KMS-11 (cell line): Measurements from ENCODE around the gene SLC7A14.

Experiments
- H2AFZ ChIP-seq: fragments of 200-600 bp; sonication (generic); 2 replicates; pipeline ENCODE4 v1.6.1; 2016; ENCODE audit warnings: antibody characterized with exemption, mixed run types, low read depth
- H3K27ac ChIP-seq: fragments of 200-600 bp; sonication (generic); 2 replicates; pipeline ENCODE4 v1.6.1; 2016; ENCODE audit warnings: mild to moderate bottlenecking, mixed run types
- H3K27me3 ChIP-seq: fragments of 200-600 bp; sonication (generic); 2 replicates; pipeline ENCODE4 v1.6.1; 2017; ENCODE audit warnings: mild to moderate bottlenecking, low read depth, mixed run types, moderate library complexity; ENCODE audit not compliant: insufficient read depth
- H3K36me3 ChIP-seq: fragments of 200-600 bp; sonication (generic); 2 replicates; pipeline ENCODE4 v1.6.1; 2017; ENCODE audit warnings: mild to moderate bottlenecking, mixed run types; ENCODE audit not compliant: insufficient read depth
- H3K4me1 ChIP-seq: fragments of 200-600 bp; sonication (generic); 2 replicates; pipeline ENCODE4 v1.6.1; 2016; ENCODE audit warnings: mild to moderate bottlenecking, low read depth, mixed run types; ENCODE audit not compliant: poor library complexity, severe bottlenecking
- H3K4me2 ChIP-seq: fragments of 200-600 bp; sonication (generic); 2 replicates; pipeline ENCODE4 v1.7.0; 2016; ENCODE audit warnings: mild to moderate bottlenecking, mixed run types
- H3K4me3 ChIP-seq: fragments of 200-600 bp; sonication (generic); IDR thresholded peaks from 2 replicates; pipeline ENCODE4 v1.6.1; 2017; ENCODE audit warnings: low read depth, low read length, mixed read lengths; ENCODE audit not compliant: insufficient read depth
- H3K79me2 ChIP-seq: fragments of 200-600 bp; sonication (generic); 2 replicates; pipeline ENCODE4 v1.6.1; 2016; ENCODE audit warnings: low read depth, mixed run types; ENCODE audit not compliant: insufficient read depth
- H3K9ac ChIP-seq: fragments of 200-600 bp; sonication (generic); 2 replicates; pipeline ENCODE4 v1.6.1; 2016; ENCODE audit warnings: mild to moderate bottlenecking, mixed run types
- H4K20me1 ChIP-seq: fragments of 200-600 bp; sonication (generic); 2 replicates; pipeline ENCODE4 v1.6.1; 2016; ENCODE audit warnings: mild to moderate bottlenecking, mixed run types; ENCODE audit not compliant: insufficient read depth
- CTCF ChIP-seq: fragments of 200-600 bp; sonication (generic); conservative IDR thresholded peaks from 2 replicates; pipeline ENCODE4 v1.6.1; 2017; ENCODE audit warnings: low read depth, mild to moderate bottlenecking, antibody characterized with exemption, low read length, moderate library complexity, mixed read lengths

SLC7A14 gene

GRCh38 chr3:170565495-170565894 lies 20.4 kb downstream of the SLC7A14 start:
- no peaks in the 10 kb centered on the region for H3K4me1 ChIP-seq
- no peak overlapping the region for H3K4me2 ChIP-seq
- H3K79me2 ChIP-seq, result no peaks in the 10 kb centered on the region
- H2AFZ ChIP-seq, result no peak overlapping the region
- H3K36me3 ChIP-seq, result no peaks in the 10 kb centered on the region
- H3K4me3 ChIP-seq, result no peak overlapping the region
- H3K27ac ChIP-seq, result no peak overlapping the region
- TF ChIP-seq CTCF, result no peak
- no peaks in the 10 kb centered on the region for H4K20me1 ChIP-seq
- H3K9ac ChIP-seq, result no peak overlapping the region
- H3K27me3 ChIP-seq, result no peaks in the 10 kb centered on the region

DNA sequence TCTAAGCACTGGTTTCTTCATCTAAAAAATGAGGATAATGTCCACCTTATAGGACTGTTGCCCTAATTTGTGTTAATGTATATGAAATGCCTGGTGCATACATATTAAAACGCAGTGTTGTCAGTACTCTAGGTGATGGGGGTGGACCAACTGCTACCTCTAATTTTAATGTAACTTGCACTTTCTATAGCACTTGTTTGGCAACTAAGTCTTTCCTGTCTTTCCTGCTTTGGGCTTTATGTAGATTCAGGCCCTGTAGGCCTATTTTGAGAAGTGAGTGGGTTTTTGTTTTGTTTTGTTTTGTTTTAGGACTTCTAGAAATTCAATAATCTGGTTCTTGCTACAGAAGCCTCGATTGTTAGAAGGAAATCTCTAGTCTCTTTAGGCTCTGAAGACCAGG lies 21.2 kb downstream of the SLC7A14 start:
- Histone ChIP-seq H4K20me1 (no peaks in the 10 kb centered on the region), H3K36me3 (no peaks in the 10 kb centered on the region), H3K9ac (no peak overlapping the region), H3K79me2 (no peaks in the 10 kb centered on the region), H3K4me1 (no peaks in the 10 kb centered on the region), H3K27me3 (no peaks in the 10 kb centered on the region), H3K4me3 (no peak overlapping the region), H3K27ac (no peak overlapping the region), H3K4me2 (no peak overlapping the region), H2AFZ (no peak overlapping the region)
- TF ChIP-seq CTCF, result no peak

DNA sequence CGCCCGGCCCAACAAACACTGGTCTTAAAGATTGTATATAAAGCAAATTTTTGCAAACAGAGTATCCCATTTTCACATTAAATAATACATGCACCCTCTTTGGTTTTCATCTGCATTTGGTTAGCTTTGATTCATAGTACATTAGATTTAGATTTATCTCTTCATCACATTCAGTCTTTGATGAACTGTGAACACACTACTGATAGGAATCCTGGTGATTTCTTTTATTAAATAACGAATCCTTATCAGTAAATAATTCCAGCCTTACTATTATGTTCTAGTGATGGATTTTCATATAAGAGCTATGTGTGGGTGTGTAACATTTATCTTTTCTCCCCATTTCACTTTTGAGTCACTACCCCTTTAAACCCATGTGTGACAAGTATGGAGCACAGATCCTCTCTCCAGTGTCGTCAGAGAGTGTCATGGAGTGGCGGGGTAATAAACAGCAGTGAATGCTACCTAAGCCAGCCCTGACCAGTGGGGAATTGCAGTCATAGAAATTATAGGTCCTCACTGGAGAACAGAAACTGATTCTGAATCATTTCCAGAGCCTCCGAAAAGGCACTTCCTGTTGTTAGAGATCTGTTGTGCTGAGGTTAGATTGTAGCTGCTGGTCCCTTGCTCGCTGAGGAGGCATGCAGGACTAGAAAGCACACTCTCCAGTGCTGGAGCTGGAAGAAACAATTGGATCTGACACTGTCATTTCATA lies 22.0 kb downstream of the SLC7A14 start:
- Histone ChIP-seq H3K4me2 (no peak overlapping the region), H3K4me3 (no peak overlapping the region), H3K9ac (no peak overlapping the region), H3K27ac (no peak overlapping the region), H2AFZ (no peak overlapping the region), H4K20me1 (no peaks in the 10 kb centered on the region), H3K4me1 (no peaks in the 10 kb centered on the region), H3K79me2 (no peaks in the 10 kb centered on the region), H3K36me3 (no peaks in the 10 kb centered on the region), H3K27me3 (no peaks in the 10 kb centered on the region)
- no peak for TF ChIP-seq CTCF

GRCh38 chr3:170562080-170562479 lies 23.8 kb downstream of the SLC7A14 start:
- H3K27ac ChIP-seq, result no peak overlapping the region
- no peaks in the 10 kb centered on the region for H3K27me3 ChIP-seq
- no peak overlapping the region for H2AFZ ChIP-seq
- no peaks in the 10 kb centered on the region for H3K79me2 ChIP-seq
- no peak overlapping the region for H3K4me3 ChIP-seq
- no peaks in the 10 kb centered on the region for H3K36me3 ChIP-seq
- H3K9ac ChIP-seq, result no peak overlapping the region
- H3K4me2 ChIP-seq, result no peak overlapping the region
- H4K20me1 ChIP-seq, result no peaks in the 10 kb centered on the region
- no peaks in the 10 kb centered on the region for H3K4me1 ChIP-seq
- no peak for TF ChIP-seq CTCF
